ENCODE measurements around the gene IRF2BP1.
"Not testable (repeated sequence)": the region's sequence is repeated elsewhere in the genome, so short reads cannot be mapped to it uniquely, and the experiment has no call there.

Gene IRF2BP1

GRCh38 chr19:45901912-45902650 lies 16.1 kb upstream of the IRF2BP1 start, which contains the start of gene MYPOP:
Gene MYPOP (minus strand): TSS chr19:45902613. CDS start chr19:45901773, 840 bp downstream.
- no peak for DNase-seq

GRCh38 chr19:45901432-45901911 lies 15.5 kb upstream of the IRF2BP1 start:
- DNase-seq, result peak; percentile 38

- no peak for DNase-seq
Measured at GRCh38 chr19:45900738-45901431, 14.9 kb upstream of the IRF2BP1 start.

GRCh38 chr19:45899919-45900589 lies 14.1 kb upstream of the IRF2BP1 start:
- no peak for DNase-seq

GRCh38 chr19:45899253-45899652 lies 13.3 kb upstream of the IRF2BP1 start:
- no peak for DNase-seq

- DNase-seq, result no peak
Measured at GRCh38 chr19:45897261-45897812, 11.4 kb upstream of the IRF2BP1 start.

GRCh38 chr19:45895983-45896599 lies 10.2 kb upstream of the IRF2BP1 start:
- DNase-seq, result not testable (repeated sequence)

- no peak for DNase-seq
Measured at GRCh38 chr19:45895519-45895972, 9.6 kb upstream of the IRF2BP1 start.

GRCh38 chr19:45890877-45891276 lies 4.9 kb upstream of the IRF2BP1 start:
- no peak for DNase-seq

GRCh38 chr19:45889210-45889885 lies 3.4 kb upstream of the IRF2BP1 start:
- no peak for DNase-seq

- no peak for DNase-seq
Measured at GRCh38 chr19:45887200-45887710, 1.3 kb upstream of the IRF2BP1 start.

GRCh38 chr19:45886427-45887199 lies 672 bp upstream of the IRF2BP1 start:
- DNase-seq, result peak; percentile 84

- no peak for DNase-seq
Measured at GRCh38 chr19:45884682-45885555, 1.0 kb downstream of the IRF2BP1 start.

- no peak for DNase-seq
Measured at GRCh38 chr19:45883881-45884681, 1.9 kb downstream of the IRF2BP1 start.

- DNase-seq, result no peak
Measured at GRCh38 chr19:45883586-45883880, 2.4 kb downstream of the IRF2BP1 start.

- DNase-seq, result peak; percentile 87
Measured at GRCh38 chr19:45882652-45883585, 3.0 kb downstream of the IRF2BP1 start.

GRCh38 chr19:45881909-45882528 lies 3.9 kb downstream of the IRF2BP1 start:
- no peak for DNase-seq
